ENCODE data around the gene ADCY3.

DNA sequence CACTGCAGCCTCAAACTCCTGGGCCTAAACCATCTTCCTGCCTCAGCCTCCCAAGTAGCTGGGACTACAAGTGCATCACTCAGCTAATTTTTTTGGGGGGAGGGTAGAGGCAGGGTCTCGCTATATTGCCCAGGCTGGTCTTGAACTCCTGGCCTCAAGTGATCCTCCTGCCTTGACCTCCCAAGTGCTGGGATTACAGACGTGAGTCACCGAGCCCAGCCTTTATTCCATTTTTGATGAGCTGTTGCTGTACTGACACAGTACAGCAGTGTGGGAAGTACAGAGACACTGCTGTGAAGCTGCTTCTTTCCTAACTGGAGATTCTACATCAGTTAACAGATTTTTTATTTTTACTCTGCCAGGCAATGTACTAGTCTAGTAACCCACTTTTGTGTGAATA is 145.7 kb downstream of the ADCY3 start:
- TF ChIP-seq CTCF (IDR thresholded peaks at IDR 0.05) (no peak), POLR2A (IDR thresholded peaks at IDR 0.05) (no peak)
